Vagina (tissue), 2 donors: ENCODE measurements around the gene CALN1. TPM values are rescaled to one million over a fixed set of nuclear protein-coding genes. Genes with fewer than 3 reads are reported as not detected.

ENCODE experiments used
- DNase-seq, 2 donors: peaks; one replicate each; pipeline ENCODE4 v3.0.0-alpha.2; 2017; ENCODE audit errors: extremely low spot score in 2 of 2
- H3K27ac ChIP-seq: fragments of 200-600 bp; sonication (generic); one replicate; pipeline ENCODE4 v1.5.1; 2019
- H3K27me3 ChIP-seq: fragments of 200-600 bp; sonication (generic); one replicate; pipeline ENCODE4 v1.5.1; 2019
- H3K36me3 ChIP-seq, 2 donors: fragments of 200-600 bp; sonication (generic); one replicate each; pipeline ENCODE4 v1.5.1; 2017 to 2019
- H3K4me1 ChIP-seq: fragments of 200-600 bp; sonication (generic); one replicate; pipeline ENCODE4 v1.5.1; 2019
- H3K4me3 ChIP-seq, 2 donors: fragments of 200-600 bp; sonication (generic); 1 replicate in 1 of 2; 2 replicates in 1 of 2; pipeline ENCODE4 v1.5.1; 2016 to 2019
- H3K9me3 ChIP-seq: fragments of 200-600 bp; sonication (generic); one replicate; pipeline ENCODE4 v1.5.1; 2019
- POLR2A ChIP-seq, 2 donors: fragments of 450-650 bp; IDR thresholded peaks; one replicate each; pipeline ENCODE4 v1.6.1; 2017; ENCODE audit warnings: antibody characterized with exemption in 2 of 2, mild to moderate bottlenecking in 2 of 2, moderate library complexity in 2 of 2
- POLR2AphosphoS5 ChIP-seq, 2 donors: sonication (generic); formaldehyde crosslinking; IDR thresholded peaks; one replicate each; pipeline ENCODE4 v1.9.0; 2017; ENCODE audit warnings: antibody characterized with exemption in 2 of 2, mild to moderate bottlenecking in 2 of 2, low read depth in 1 of 2; ENCODE audit not compliant: insufficient read depth in 1 of 2
- intact Hi-C: fragments of 100-400 bp; cut with DNase I; formaldehyde crosslinking; loops from one replicate; pipeline ENCODE4 v1.15.1; 2023
- total RNA-seq: library from RNA; depleted of rRNA; stranded (reverse); fragments of >200 nt; gene quantifications from one replicate; pipeline ENCODE4 v1.2.3, GENCODE V29; 2016
- TF ChIP-seq, protein P1 (sequence below), 3 experiments: fragments of 450-650 bp in 2 of 3; fragments of 200-600 bp in 1 of 3; sonication (generic) in 1 of 3; IDR thresholded peaks; one replicate each; pipeline ENCODE4 v1.5.1; 2017 to 2019; ENCODE audit warnings: antibody characterized with exemption in 3 of 3, mild to moderate bottlenecking in 2 of 3, moderate library complexity in 2 of 3

CALN1 gene
- total RNA-seq, 1 donor from 2014 or later, result 6.9 TPM

GRCh38 chr7:72437610-72438009, 25.5 kb upstream of the CALN1 start:
- TF ChIP-seq, protein P1, sequence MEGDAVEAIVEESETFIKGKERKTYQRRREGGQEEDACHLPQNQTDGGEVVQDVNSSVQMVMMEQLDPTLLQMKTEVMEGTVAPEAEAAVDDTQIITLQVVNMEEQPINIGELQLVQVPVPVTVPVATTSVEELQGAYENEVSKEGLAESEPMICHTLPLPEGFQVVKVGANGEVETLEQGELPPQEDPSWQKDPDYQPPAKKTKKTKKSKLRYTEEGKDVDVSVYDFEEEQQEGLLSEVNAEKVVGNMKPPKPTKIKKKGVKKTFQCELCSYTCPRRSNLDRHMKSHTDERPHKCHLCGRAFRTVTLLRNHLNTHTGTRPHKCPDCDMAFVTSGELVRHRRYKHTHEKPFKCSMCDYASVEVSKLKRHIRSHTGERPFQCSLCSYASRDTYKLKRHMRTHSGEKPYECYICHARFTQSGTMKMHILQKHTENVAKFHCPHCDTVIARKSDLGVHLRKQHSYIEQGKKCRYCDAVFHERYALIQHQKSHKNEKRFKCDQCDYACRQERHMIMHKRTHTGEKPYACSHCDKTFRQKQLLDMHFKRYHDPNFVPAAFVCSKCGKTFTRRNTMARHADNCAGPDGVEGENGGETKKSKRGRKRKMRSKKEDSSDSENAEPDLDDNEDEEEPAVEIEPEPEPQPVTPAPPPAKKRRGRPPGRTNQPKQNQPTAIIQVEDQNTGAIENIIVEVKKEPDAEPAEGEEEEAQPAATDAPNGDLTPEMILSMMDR (IDR thresholded peaks at IDR 0.05), result no peak
- TF ChIP-seq POLR2A (IDR thresholded peaks at IDR 0.05) (no peak), POLR2AphosphoS5 (IDR thresholded peaks at IDR 0.05; ENCODE audit: insufficient read depth in 1 of 2, low read depth in 1 of 2) (no peak)

GRCh38 chr7:72437061-72437585, 25.0 kb upstream of the CALN1 start:
- H3K27me3 ChIP-seq, result no peaks in the 10 kb centered on the region
- H3K4me3 ChIP-seq, result no peak overlapping the region
- no peaks in the 10 kb centered on the region for H3K36me3 ChIP-seq
- DNase-seq, result no peak
- TF ChIP-seq POLR2A (IDR thresholded peaks at IDR 0.05) (no peak), POLR2AphosphoS5 (IDR thresholded peaks at IDR 0.05; ENCODE audit: insufficient read depth in 1 of 2, low read depth in 1 of 2) (no peak)
- TF ChIP-seq, protein P1 (IDR thresholded peaks at IDR 0.05), result no peak
- H3K4me1 ChIP-seq, result peaks cover 9% of the 10 kb centered on the region
- H3K27ac ChIP-seq, result no peak overlapping the region
- no peaks in the 10 kb centered on the region for H3K9me3 ChIP-seq
- intact Hi-C loops, result no loop called here

More at GRCh38 chr7:72437610-72438009, 25.5 kb upstream of the CALN1 start:
- intact Hi-C loops, result no loop called here
- DNase-seq, result no peak
- Histone ChIP-seq H3K27me3 (no peaks in the 10 kb centered on the region), H3K4me1 (peaks cover 9% of the 10 kb centered on the region), H3K9me3 (no peaks in the 10 kb centered on the region), H3K36me3 (no peaks in the 10 kb centered on the region), H3K27ac (no peak overlapping the region), H3K4me3 (no peak overlapping the region)

- intact Hi-C loops, result no loop called here
Measured at GRCh38 chr7:72435925-72436480, 23.9 kb upstream of the CALN1 start.

DNA sequence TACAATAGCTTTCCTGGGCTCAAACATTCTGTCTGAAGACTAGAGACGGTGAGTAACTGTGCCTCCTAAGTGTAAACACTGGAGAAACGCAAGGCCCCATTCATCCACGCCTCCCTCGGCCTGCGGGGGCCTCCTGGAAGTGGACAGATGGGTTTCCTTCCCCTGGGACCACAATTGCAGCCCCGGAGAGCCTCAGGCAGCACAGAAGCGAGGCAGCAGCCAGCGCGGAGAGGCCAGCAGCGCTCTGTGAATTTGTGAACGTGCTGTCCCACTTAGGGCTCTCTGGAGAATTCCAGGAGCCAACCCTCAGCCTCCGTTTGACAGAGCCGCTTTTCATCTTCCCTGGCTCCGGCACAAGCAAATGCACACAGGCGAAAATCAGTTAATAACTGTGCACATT, 23.2 kb upstream of the CALN1 start:
- H3K4me1 ChIP-seq, result peaks cover 9% of the 10 kb centered on the region
- intact Hi-C loops, result no loop called here
- no peaks in the 10 kb centered on the region for H3K27me3 ChIP-seq
- H3K36me3 ChIP-seq, result no peaks in the 10 kb centered on the region
- H3K9me3 ChIP-seq, result no peaks in the 10 kb centered on the region
- no peak overlapping the region for H3K27ac ChIP-seq
- TF ChIP-seq POLR2AphosphoS5 (IDR thresholded peaks at IDR 0.05; ENCODE audit: insufficient read depth in 1 of 2, low read depth in 1 of 2) (no peak), POLR2A (IDR thresholded peaks at IDR 0.05) (no peak)
- TF ChIP-seq, protein P1 (IDR thresholded peaks at IDR 0.05), result no peak
- DNase-seq, result no peak
- no peak overlapping the region for H3K4me3 ChIP-seq

More at GRCh38 chr7:72435925-72436480, 23.9 kb upstream of the CALN1 start:
- Histone ChIP-seq H3K4me3 (no peak overlapping the region), H3K9me3 (no peaks in the 10 kb centered on the region), H3K27me3 (no peaks in the 10 kb centered on the region), H3K4me1 (peaks cover 9% of the 10 kb centered on the region), H3K27ac (no peak overlapping the region), H3K36me3 (no peaks in the 10 kb centered on the region)
- TF ChIP-seq, protein P1 (IDR thresholded peaks at IDR 0.05), result no peak
- TF ChIP-seq POLR2AphosphoS5 (IDR thresholded peaks at IDR 0.05; ENCODE audit: insufficient read depth in 1 of 2, low read depth in 1 of 2) (no peak), POLR2A (IDR thresholded peaks at IDR 0.05) (no peak)
- no peak for DNase-seq

DNA sequence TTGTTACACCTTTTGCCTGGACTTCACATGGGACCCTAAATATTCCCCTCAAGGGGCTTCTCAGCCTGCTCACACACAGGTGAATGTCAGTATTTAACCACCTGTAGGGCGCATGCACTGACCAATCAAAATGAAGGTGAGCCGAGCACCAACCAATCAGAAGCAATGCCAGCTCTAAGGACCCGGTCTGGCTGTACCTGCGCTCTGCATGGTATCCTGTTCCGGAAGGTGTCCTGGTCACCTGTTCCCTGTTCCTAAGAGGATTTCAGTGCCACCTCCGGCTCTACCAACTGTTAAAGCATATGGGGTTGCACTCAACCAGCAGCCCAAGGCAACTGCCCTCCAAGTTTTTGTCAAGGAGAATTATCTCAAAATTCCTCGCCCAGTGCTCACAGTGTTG, 18.4 kb upstream of the CALN1 start:
- H3K27me3 ChIP-seq, result no peaks in the 10 kb centered on the region
- H3K27ac ChIP-seq, result no peak overlapping the region
- TF ChIP-seq, protein P1 (IDR thresholded peaks at IDR 0.05), result no peak
- TF ChIP-seq POLR2AphosphoS5 (IDR thresholded peaks at IDR 0.05; ENCODE audit: insufficient read depth in 1 of 2, low read depth in 1 of 2) (no peak), POLR2A (IDR thresholded peaks at IDR 0.05) (no peak)
- no peak for DNase-seq
- no peaks in the 10 kb centered on the region for H3K36me3 ChIP-seq
- peaks cover 5% of the 10 kb centered on the region for H3K4me1 ChIP-seq
- no peaks in the 10 kb centered on the region for H3K9me3 ChIP-seq
- intact Hi-C loops, result no loop called here
- no peak overlapping the region for H3K4me3 ChIP-seq
